Astrocyte of the cerebellum (primary cell): Measurements from ENCODE around the gene ZNF735.
"Not testable (repeated sequence)": the region's sequence is repeated elsewhere in the genome, so short reads cannot be mapped to it uniquely, and the experiment has no call there.

Experiments
- DNase-seq: peaks from one replicate; pipeline ENCODE4 v3.0.0-alpha.2; 2011; ENCODE audit warnings: low read depth
- H3K4me3 ChIP-seq: 2 replicates; pipeline ENCODE4 v1.5.1; 2011; ENCODE audit warnings: mild to moderate bottlenecking, low read depth, low read length, moderate library complexity
- in situ Hi-C: cut with HindIII; loops from 2 replicates; pipeline ENCODE4 v1.10.0; 2017; ENCODE audit warnings: low sequenced_read_pairs
- TF ChIP-seq, protein P1 (sequence below): IDR thresholded peaks from 2 replicates; pipeline ENCODE4 v1.5.1; 2012; ENCODE audit warnings: low read length, low read depth, moderate library complexity, mild to moderate bottlenecking; ENCODE audit errors: missing control alignments

ZNF735 gene

DNA sequence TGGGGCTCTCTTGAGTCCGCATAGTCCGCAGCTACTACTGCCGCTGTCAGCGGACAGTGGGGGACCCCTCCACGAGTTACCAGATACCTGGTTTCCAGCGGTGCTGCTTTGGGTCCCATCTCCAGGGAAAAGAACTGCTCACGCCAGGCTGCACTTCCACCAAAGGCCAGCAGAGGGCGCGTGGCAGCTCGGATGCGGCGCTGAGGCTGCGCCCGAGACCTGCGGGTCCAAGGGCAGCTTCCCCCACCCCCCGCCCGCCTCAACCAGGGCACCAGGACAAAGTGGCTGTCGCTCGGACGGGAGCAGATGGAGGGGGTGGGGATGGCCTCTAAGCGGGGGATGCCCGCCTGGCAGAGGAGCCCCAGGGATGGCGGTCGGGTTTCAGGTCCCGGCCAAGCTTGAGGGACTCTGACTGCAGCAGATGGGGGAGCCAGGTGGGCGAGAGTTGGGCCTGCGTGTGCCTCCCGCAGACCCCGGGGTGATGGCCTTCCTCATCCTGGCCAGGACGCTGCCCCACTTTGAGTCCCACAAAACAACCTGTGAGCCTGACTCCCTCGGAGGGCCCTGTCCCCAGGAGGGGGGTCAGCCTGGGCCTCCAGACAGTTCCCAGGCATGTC is 23.8 kb upstream of the ZNF735 start:
- in situ Hi-C loops, result no loop called here
- H3K4me3 ChIP-seq, result no peak overlapping the region
- DNase-seq, result no peak
- TF ChIP-seq, protein P1, sequence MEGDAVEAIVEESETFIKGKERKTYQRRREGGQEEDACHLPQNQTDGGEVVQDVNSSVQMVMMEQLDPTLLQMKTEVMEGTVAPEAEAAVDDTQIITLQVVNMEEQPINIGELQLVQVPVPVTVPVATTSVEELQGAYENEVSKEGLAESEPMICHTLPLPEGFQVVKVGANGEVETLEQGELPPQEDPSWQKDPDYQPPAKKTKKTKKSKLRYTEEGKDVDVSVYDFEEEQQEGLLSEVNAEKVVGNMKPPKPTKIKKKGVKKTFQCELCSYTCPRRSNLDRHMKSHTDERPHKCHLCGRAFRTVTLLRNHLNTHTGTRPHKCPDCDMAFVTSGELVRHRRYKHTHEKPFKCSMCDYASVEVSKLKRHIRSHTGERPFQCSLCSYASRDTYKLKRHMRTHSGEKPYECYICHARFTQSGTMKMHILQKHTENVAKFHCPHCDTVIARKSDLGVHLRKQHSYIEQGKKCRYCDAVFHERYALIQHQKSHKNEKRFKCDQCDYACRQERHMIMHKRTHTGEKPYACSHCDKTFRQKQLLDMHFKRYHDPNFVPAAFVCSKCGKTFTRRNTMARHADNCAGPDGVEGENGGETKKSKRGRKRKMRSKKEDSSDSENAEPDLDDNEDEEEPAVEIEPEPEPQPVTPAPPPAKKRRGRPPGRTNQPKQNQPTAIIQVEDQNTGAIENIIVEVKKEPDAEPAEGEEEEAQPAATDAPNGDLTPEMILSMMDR, result no peak

DNA sequence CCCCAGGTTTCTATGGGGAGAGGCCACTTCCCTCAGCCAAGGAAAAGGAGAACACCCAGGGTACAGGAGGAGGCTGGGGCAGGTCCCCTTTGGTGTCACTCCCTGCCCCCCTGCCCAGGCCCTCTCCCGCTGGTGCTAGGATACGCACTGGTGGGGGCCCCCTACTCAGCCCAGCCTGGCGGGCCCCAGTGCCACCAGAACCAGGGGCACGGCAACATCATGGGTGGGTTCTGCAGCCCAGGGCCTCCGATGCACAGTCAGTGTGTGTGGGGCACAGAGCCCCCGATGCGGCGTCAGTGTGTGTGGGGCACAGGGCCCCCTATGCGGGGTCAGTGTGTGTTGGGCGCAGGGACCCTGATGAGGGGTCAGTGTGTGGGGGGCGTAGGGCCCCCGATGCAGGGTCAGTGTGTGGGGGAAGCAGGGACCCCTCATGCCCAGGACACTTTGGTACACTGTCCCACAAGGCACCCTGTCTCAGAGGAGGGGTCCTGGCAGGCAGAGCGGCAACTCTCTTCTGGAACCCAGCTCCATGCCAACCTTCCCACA is 23.1 kb upstream of the ZNF735 start:
- no peak for DNase-seq
- no peak overlapping the region for H3K4me3 ChIP-seq
- TF ChIP-seq, protein P1, result no peak
- in situ Hi-C loops, result no loop called here

DNA sequence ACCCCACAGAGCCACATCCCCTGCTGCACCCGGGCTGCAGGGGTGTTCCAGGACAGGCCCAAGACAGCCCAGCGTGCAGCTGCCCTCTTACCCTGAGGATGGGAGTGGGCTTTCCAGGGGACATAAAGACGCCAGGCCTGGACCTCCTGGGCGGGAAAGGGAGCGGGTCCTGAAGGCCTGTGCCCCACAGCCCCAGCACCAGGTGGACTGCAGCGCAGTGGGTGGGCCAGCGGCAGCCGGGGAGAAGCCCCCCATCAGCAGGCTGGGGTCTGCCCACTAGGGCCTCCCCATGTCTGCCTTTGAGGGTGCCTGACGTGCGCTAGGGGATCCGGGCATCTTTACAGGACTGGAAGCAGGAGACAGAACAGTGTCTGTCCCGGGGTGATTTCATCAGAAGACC is 22.6 kb upstream of the ZNF735 start:
- in situ Hi-C loops, result no loop called here
- DNase-seq, result no peak
- TF ChIP-seq, protein P1, result no peak
- no peak overlapping the region for H3K4me3 ChIP-seq

DNA sequence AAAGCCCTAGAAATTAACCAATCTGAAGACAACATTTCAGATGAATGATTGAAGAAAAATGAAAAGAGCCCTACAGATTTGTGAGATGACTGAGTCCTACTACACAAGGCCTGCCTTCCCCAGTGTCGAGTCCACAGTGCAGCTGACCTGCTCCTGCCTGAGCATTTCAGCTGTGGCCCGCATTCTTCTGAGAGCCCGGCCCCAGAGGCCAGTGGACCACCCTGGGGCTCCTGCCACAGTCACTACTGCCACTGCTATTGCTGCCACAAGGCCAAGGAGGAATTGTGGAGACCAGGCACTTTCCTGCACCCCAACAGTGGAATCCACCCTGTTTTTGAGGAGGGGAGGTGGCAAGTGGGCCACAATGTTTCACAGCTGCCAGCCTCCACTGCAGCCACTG is 19.6 kb upstream of the ZNF735 start:
- TF ChIP-seq, protein P1, result no peak
- DNase-seq, result no peak
- in situ Hi-C loops, result no loop called here
- no peak overlapping the region for H3K4me3 ChIP-seq

DNA sequence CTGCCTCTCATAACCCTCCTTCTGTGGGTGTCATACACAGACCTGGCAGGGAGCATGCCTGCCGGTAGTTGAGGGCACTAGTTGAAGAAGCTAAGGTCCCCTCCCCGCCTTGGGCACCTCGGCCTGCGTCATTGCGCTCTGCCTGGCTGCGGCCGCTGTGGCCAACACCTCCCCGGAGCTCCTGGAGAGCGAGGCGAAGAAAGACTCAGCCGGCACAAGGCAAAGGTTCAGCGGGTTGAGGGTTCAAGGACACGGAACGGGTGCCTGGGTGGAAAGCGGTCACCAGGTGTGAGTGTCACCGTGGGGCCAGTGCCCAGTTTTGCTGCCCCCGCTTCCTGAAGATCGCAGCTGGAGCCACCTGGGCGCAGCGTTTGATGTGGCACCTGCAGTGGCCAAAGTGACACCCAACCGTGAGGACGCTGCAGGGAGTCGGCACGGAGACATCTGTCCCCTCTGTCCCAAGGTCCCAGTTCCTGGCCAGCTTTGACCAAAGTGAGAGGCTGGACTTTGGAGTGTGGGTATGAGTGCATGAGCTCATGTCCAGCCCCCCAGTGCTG is 14.8 kb upstream of the ZNF735 start:
- H3K4me3 ChIP-seq, result no peak overlapping the region

DNA sequence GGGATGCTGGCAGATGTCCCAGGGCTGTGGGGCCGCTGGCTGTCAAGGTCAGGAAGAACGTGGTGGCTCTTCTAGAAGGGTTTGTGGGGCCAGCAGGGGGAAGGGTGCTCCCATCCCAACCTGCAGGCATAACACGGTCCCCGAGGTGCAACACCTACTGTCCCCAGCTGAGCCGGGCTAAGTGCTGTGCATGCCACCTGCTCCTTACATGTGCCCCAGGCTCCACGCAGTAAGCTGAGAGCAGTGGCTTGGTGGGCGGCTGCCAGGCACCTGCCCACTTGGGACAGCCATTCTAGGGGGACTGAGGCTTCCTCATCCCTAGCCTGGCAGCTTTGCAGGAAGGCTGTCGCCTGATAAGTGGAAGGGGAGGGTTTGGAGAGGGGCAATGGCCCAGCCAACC is 14.2 kb upstream of the ZNF735 start:
- in situ Hi-C loops, result no loop called here
- TF ChIP-seq, protein P1, result no peak
- no peak for DNase-seq
- H3K4me3 ChIP-seq, result no peak overlapping the region

More for the DNA sequence above, 14.8 kb upstream of the ZNF735 start:
- TF ChIP-seq, protein P1, result no peak
- in situ Hi-C loops, result no loop called here
- no peak for DNase-seq

DNA sequence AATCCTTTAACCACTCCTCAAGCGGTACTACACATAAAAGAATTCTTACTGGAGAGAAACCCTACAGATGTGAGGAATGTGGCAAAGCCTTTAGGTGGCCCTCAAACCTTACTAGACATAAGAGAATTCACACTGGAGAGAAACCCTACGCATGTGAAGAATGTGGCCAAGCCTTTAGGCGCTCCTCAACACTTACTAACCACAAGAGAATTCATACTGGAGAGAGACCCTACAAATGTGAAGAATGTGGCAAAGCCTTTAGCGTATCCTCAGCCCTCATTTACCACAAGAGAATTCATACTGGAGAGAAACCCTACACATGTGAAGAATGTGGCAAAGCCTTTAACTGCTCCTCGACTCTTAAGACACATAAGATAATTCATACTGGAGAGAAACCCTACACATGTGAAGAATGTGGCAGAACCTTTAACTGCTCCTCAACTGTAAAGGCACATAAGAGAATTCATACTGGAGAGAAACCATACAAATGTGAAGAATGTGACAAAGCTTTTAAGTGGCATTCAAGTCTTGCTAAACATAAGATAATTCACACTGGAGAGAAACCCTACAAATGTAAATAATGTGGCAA is 12.8 kb downstream of the ZNF735 start:
- in situ Hi-C loops, DNase-seq, H3K4me3 ChIP-seq: not testable (repeated sequence)
